HG03159 (cell line): ENCODE results near the gene GLI1.

Source experiments
- ATAC-seq: cut with Tn5 transposase; IDR thresholded peaks from one replicate; pipeline ENCODE4 v1.9.1; 2021; ENCODE audit warnings: mild to moderate bottlenecking, moderate library complexity; ENCODE audit not compliant: unreplicated experiment

The GLI1 gene

DNA sequence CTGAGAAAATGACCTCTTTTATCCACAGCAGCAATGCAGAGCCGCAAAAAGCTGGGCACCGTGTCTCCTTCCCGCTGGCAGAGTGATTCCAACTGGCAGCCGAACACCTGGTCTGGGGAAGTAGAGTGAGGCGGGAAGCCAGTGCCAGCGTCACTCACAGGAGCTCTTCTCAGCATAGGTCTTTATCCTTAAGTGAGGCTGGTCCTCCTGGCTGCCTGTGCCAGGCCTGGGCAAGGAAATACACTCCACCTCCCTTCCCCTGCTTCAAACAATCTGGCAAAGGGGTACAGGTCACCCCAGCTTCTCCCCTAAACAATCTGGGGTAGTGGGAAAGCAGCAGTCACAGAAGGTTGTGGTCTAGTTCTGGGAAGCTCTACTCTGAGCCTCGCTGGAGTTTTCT lies 15.3 kb downstream of the GLI1 start:
- no peak for ATAC-seq

DNA sequence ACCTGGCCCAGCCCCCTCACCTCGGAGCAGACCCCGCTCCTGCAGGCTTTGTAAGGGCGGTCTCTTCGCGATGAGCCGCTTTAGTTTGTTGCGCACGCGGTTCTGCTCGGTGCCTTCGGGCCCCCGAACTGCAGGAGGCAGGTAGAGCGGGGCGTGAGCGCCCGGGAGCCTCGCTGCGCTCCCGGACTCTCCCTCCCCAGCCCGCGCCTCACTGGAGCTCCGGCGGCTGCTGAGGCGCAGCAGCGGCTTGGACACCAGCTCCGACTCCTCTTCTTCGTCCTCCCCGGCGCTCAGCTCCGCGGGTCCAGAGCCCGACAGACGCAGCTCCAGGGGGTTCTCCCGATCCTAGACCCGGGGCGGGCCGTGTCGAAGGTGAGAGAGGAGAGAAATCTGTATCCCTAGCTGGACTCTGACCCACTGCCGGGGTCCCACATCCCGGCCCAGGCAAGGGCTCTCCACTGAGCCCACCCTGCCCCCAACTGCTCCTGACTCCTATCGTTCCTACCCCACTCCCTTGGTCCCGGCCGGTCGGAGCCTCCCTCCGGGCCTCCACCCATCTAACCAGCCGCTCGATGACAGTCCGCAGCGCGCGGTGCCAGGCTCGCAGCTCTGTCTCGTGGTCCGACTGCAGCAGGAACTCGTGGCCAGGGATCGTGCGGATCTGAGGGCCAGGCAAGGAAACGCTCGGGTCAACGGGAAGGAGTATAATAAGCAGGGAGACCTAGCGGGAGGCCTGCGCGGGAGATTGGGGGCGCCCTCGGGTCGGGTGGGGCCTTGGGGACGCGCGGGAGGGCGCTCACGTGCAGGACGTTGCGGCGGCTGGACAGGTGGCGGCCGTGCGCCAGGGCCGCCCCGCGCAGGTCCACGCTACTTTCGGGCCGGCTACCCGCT lies 15.9 kb downstream of the GLI1 start:
- ATAC-seq = no peak

DNA sequence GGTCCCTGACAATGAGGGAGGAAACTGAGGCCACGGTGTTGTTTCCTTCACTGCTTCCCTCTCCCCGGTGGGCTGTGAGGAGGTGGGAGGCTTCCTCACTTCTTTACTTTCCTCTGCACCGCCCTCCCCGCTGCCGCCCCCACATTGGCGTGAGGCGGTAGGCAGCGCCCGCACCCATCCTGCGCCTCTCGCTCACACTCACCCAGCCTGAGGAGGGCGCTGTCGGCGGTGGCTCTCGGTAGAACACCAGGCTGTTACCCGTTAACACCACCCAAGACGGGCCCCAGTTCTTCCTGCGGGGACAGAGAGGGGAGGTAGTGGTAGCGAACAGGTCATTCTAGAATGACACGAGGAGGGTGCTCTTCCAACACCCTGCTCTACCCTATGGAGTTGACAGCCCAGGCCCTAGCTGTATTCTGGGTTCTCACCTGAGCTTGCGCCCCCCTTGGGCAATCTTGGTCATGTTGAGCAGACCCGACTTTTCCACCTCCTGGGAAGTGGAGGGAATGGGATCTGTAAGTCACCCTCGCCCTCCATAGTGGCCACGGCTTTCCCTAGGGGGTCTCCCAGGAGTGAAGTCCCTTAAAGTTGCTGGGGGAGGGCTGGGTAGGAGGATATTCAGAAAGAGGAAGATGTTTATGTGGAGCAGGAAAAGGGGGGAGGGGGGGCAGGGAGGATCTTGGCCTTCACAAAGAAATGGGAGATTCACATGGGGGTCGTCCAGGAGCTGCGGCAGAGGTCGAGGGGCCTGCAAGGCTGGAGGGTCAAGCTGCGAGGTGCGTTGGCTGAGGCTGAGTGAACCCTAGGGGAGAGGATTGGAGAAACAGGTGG lies 16.8 kb downstream of the GLI1 start:
- no peak for ATAC-seq

DNA sequence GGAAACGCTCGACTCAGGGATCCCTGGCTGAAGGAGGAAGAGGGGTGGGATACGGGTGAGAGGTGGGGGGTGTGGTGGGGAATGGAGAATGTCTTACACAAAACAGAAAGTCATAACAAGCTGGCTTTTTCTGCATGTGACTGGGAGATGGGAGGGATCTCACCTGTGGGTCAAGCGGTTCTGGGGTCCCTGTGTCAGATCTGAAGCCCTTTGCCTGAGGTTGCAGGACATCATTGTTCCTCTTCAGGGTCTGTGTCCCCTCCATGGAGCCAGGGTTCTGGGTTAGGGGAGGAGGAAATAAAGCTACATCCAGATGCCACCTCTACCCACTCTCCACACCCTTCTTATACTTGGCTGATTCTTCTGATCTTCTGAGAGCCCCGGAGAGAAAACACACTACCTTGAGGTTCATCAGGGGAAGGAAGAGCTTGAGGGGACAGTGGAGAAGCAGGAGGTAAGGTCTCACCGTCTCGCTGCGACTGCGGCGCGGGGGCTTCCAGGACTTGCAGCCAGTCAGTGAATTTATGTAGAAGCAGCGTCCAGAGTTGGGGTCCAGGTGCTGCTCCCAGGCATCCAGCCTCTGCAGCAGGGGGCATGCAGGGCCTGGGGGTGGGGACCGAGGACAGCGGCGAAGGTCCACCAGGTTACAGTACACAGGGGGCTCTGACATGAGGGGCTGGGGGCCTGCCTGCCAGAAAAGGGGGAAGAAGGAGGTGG lies 17.6 kb downstream of the GLI1 start:
- no peak for ATAC-seq

DNA sequence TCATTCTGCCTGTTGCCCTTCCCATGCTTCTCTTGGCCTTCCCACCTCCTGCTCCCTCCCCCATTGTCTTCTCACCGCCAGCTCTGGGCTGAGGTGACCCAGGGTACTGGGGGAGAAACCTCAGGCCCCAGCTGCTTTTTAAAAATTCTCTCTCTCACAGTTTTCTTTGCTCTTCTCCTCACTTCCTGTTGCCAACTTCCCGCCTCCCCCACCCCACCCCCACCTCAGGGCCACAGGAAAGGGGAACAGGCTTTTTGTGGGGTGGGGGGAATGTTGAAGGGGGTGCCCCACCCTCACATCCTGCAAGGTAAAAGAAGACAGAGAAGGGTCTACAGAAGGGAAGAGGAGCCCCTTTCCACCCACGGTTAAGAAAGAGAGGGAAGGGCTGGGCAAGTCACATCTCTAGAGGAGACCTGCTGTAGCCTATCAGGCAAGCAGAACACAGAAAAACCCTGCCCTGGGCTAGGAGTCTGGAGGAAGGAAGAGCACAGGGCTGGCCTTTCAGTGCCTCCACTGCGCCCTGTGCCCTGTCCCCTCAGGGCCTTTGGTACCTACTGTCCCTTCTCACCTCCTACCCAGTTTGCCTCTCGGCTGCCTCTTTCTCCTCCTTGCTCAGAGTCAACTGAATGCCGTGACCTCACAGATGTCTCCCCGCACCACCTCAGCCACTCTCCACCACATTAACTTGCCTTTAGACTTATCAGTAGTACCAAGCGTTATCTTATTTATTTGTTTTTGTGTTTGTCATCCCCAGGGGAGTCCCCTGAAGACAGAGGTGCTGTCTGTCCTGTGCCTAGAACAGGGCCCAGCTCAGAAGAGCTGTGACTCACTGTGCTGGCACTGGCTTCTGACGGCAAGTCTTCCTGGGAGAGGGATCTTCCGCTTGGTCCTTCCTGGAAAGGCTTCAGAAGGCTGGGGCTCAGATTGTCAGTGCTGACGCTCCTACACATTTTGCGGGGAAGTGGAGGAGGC lies 18.4 kb downstream of the GLI1 start:
- no peak for ATAC-seq

DNA sequence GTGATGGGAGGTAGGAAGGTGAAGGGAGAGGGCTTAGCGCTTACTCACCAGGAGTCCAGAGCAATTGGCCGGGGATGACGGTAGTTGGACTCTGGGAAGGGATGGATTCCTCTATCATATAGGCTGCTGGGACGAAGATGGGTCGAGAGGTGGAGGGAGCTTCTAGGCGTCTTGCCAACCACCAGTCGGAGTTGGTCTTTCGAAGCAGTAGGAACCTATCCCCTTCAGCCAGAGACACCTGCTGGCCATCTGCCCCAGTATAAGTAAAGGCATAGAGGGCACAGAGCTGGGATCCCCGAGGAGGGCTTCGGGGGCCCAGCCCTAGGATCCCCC lies 19.4 kb downstream of the GLI1 start:
- no peak for ATAC-seq

DNA sequence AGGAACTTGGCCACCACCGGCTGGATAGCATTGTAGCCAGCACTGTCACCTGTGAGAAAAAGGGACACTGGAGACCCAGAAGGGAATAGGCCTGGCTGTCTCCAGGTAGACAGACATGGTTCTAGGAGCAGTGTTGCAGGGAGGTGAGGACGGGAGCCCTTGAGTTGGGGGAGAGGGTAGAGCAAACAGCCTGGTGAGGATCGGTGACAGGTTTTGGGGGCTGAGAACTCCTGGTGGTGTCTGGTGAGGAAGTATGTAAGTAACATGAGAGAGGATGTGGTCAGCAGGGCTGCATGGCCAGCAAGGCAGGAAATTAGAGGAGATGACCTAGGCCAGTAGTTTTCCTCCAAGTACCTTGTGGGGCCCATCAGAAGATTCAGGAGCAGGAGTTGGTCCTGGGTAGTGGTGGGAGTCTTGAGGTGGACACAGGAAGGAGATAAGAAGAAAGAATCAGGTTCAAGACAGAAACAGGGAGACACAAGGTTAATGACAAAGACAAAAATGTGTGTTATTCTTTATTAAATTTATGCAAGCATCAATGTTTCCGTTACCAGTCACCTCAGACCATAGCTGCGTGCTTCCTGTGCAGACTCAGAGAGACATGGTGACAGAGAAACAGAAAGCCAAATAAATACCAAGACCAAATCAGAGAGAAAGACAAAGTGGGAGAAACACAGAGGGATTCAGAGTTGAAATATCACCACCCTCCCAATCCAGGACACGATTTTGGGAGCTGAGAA lies 20.0 kb downstream of the GLI1 start, which contains the start of gene ARHGAP9:
Gene ARHGAP9, minus strand, starts transcription at position 491 of the 740 bp plus-strand sequence. Its CDS starts 460 bp downstream, at position 31.
- peak; percentile 48 for ATAC-seq

DNA sequence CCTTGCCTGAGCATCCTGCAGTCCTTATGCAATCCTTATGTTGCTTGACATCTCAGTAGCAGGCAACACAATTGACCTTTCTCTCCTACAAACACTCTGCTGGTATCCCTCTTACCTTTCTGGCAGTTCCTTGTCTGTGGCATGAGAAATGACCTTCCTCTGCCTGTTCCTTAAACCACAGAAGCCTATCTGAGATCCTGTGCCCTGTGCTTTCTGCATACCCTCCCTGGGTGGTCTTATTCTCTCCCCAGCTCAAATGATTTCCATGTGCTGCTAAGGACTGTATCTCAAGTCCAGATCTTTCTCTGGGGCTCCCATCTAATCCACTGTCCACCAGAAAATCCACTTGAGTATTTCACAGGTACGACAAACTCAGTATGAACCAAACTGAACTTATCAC lies 22.1 kb downstream of the GLI1 start:
- no peak for ATAC-seq

GRCh38 chr12:57483466-57483865 lies 23.9 kb downstream of the GLI1 start:
- ATAC-seq = no peak

DNA sequence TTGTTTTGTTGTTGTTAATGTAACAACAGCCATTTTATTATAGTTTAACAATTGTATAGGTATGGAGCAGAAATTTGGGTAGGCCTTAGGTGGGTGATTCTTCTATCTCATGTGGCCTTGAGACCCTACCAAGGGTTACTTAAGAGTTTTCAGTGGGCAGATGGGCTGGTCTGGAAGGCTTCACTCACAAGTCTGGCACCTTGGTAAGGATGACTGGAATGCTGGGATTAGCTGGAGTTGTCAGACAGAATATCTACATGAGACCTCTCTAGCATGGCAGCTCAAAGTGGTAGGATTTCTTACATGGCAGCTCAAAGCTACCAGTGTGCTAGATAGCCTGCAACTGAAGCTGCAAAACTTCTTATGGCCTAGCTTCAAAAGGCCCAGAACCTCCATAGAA lies 26.1 kb downstream of the GLI1 start:
- ATAC-seq = no peak

DNA sequence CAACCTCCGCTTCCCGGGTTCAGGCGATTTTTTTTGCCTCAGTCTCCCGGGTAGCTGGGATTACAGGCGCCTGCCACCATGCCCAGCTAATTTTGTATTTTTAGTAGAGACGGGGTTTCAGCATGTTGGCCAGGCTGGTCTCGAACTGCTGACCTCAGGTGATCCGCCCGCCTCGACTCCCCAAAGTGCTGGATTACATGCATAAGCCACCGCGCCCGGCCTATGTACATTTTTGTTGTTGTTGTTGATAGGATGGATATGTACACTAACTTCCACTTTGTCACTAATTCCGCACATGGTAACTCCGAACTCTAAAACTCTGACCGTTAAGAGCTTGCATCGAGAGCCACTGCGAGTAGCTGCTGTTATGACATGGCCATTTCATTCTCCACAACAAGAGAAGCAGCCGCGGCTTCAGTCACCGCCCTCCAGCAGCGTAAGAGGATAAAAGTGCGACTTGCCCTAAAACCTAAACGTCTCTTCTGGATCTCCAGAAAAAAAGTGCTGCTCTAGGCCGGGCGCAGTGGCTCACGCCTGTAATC lies 27.5 kb downstream of the GLI1 start:
- no peak for ATAC-seq

GRCh38 chr12:57487597-57488401 lies 28.2 kb downstream of the GLI1 start, which contains the start of gene MARS1:
MARS1 (plus strand) TSS chr12:57488068; CDS start chr12:57488091, 23 bp downstream.
- peak; percentile 96 for ATAC-seq

- ATAC-seq = no peak
These were observed 29.0 kb downstream of the GLI1 start for GRCh38 chr12:57488402-57489156.

- ATAC-seq = no peak
These were observed 29.6 kb downstream of the GLI1 start for GRCh38 chr12:57489157-57489641.

- no peak for ATAC-seq
These were observed 30.5 kb downstream of the GLI1 start for GRCh38 chr12:57490126-57490525.

DNA sequence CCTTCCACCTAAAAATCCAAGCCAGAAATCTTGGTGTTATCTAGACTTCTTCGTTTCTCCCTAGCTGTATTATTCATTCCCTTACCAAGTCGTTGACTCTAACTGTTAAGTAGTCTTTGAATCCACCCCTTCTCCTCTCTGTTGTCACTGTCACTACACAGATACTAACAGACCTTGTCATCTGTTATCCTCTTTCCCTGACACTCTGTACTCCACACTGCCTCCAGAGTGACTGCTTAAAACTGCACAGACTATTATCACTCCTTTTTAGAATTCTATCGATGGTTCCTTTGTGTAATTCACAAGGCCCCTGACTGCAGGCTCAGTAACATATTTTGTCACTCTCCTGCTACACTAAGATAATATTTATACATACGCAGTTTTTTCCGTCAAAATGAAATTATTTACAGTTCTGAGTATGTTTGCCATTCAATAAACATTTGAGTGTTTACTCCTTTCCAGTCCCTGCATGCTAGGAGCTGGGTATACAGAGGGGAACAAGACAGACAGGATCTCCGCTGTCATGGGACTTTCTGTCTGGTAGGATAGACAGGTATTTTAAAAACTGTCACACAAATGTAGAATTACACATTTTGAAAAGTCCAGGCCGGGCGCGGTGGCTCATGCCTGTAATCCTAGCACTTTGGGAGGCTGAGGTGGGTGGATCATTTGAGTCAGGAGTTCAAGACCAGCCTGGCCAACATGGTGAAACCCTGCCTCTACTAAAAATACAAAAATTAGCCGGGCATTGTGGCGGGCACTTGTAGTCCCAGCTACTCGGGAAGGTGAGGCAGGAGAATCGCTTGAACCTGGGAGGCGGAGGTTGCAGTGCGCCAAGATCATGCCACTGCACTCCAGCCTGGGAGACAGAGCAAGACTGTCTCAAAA lies 32.1 kb downstream of the GLI1 start:
- no peak for ATAC-seq
